IgD-negative memory B cell (primary cell): ENCODE data around the gene ABL1. TPM values are rescaled to one million over a fixed set of nuclear protein-coding genes. Genes with fewer than 3 reads are reported as not detected.
"Not testable (repeated sequence)": the region's sequence is repeated elsewhere in the genome, so short reads cannot be mapped to it uniquely, and the experiment has no call there.

ENCODE experiments used
- H3K27ac Mint-ChIP-seq, 3 donors: one replicate each; pipeline ENCODE4 v1.8.0; 2020 to 2022; ENCODE audit warnings: mild to moderate bottlenecking in 3 of 3, mixed read lengths in 3 of 3, moderate library complexity in 1 of 3
- H3K27me3 Mint-ChIP-seq: one replicate; pipeline ENCODE4 v1.8.0; 2021; ENCODE audit warnings: mixed read lengths
- H3K36me3 Mint-ChIP-seq: one replicate; pipeline ENCODE4 v1.8.0; 2020; ENCODE audit warnings: mild to moderate bottlenecking, mixed read lengths
- H3K4me1 Mint-ChIP-seq, 3 donors: one replicate each; pipeline ENCODE4 v1.8.0; 2020 to 2022; ENCODE audit warnings: mixed read lengths in 3 of 3, mild to moderate bottlenecking in 1 of 3
- H3K4me3 Mint-ChIP-seq, 4 donors: one replicate each; pipeline ENCODE4 v1.8.0; 2020 to 2022; ENCODE audit warnings: mild to moderate bottlenecking in 4 of 4, mixed read lengths in 4 of 4, moderate library complexity in 3 of 4
- H3K9me3 Mint-ChIP-seq, 3 donors: one replicate each; pipeline ENCODE4 v1.8.0; 2020 to 2021; ENCODE audit warnings: mixed read lengths in 3 of 3, mild to moderate bottlenecking in 1 of 3
- polyA plus RNA-seq: library from polyadenylated mRNA; unstranded; fragments of 300-500 nt; fragmentation: Illumina TruSeq; gene quantifications from one replicate; pipeline ENCODE4 v1.2.3, GENCODE V29; 2021

ABL1 gene
- polyA plus RNA-seq = 12.6 TPM

DNA sequence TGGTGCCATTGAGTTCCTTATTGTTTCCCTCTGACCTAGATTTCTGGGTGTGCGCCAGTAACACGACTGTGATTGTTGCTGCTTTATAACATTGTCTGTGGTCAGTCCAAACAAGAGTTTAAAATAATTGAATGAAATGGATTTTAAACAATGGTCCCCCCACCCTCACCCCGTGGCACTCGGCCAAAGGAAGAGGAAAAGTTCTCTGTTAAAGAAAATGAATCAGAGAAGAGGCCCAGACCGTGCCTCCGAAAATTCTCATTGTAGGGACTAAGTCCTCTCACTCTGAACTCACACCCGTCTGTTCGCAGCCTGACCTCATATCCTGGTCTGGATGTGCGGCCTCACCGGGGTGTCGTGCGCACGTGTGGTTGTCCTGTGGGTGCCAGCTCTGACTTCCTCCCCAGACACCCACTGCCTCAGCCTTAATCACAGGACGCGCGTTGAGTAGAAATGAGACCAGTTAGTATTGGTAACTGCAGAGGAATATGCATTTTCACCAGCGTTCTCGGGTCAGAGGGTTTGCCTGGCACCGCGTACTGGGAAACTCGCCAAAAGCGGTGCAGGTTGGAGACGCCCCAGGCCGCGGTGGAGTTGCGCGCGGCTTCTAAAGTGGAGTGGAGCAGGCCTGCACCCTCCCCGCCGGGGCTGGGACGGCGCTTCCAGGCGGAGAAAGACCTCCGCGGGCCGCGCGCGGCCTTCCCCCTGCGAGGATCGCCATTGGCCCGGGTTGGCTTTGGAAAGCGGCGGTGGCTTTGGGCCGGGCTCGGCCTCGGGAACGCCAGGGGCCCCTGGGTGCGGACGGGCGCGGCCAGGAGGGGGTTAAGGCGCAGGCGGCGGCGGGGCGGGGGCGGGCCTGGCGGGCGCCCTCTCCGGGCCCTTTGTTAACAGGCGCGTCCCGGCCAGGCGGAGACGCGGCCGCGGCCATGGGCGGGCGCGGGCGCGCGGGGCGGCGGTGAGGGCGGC is at the start of gene ABL1:
ABL1 (plus strand) TSS at position 884 of the 966 bp plus-strand sequence. CDS start 193 bp downstream, outside the sequence.
- H3K4me3 Mint-ChIP-seq = peak within 1 kb of the TSS; percentile 87 to 98 (median 93)
- peak within 1 kb of the TSS; percentile 39 to 96 (median 58) for H3K27ac Mint-ChIP-seq
- H3K27me3 Mint-ChIP-seq = no peaks in the 10 kb centered on the region
- H3K36me3 Mint-ChIP-seq = no peaks in the 10 kb centered on the region
- no peaks in the 10 kb centered on the region for H3K9me3 Mint-ChIP-seq
- H3K4me1 Mint-ChIP-seq = peaks cover 21 to 38% (median 37%) of the 10 kb centered on the region in 3 donors

GRCh38 chr9:130785940-130786508 is 49.0 kb upstream of the ABL1 start:
- Mint-ChIP-seq H3K27me3 (no peaks in the 10 kb centered on the region), H3K4me1 (peaks cover 0 to 10% (median 3%) of the 10 kb centered on the region in 3 donors), H3K9me3 (peaks cover 2 to 19% (median 4%) of the 10 kb centered on the region in 3 donors), H3K4me3 (no peak overlapping the region), H3K27ac (no peak overlapping the region), H3K36me3 (peaks cover 5% of the 10 kb centered on the region)

GRCh38 chr9:130786526-130786925 is 48.5 kb upstream of the ABL1 start:
- Mint-ChIP-seq H3K27me3 (no peaks in the 10 kb centered on the region), H3K36me3 (peaks cover 3% of the 10 kb centered on the region), H3K4me3 (no peak overlapping the region), H3K9me3 (peaks cover 2 to 19% (median 4%) of the 10 kb centered on the region in 3 donors), H3K4me1 (peaks cover 1 to 13% (median 5%) of the 10 kb centered on the region in 3 donors), H3K27ac (no peak overlapping the region)

DNA sequence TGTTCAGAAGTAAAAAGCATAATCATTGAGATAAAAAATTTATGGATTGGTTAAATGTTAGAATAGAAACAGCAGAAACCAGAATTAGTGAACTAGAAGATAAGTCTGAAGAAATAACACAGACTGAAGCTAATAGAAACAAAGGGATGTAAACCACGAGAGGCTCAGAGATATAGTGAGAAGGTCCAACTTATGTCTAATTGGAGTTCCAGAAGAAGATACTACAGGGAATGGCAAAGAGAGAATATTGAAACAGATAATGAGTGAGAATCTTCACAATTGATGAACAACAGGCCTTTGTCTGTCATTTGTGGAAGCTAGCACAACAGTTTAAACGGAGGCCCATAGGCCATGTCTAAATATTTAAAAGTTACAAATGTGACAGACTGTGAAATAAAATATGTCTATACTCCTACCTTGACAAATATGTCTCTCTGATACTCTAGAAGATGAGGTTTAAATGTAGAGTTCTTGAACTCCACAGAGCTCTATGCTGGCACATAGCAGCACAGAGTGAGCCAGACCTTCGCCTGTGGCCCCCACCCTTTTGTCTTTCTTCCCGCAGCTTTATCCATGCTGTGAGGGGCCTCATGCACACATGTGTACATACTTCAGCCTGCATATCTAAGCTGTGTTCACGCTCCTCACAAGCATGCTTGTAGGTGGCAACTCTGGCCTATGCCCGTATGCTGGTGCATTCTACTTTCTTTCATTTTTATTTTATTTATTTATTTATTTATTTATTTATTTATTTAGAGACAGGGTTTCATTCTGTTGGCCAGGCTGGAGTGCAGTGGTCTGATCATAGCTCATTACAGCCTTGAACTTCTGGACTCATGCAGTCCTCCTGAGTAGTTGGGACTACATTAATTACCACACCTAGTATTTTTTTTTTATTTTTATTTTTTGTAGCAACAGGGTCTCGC is 45.0 kb upstream of the ABL1 start:
- Mint-ChIP-seq H3K4me3 (no peak overlapping the region), H3K27me3 (no peaks in the 10 kb centered on the region), H3K4me1 (peaks cover 4 to 11% (median 6%) of the 10 kb centered on the region in 3 donors), H3K9me3 (peaks cover 2 to 19% (median 4%) of the 10 kb centered on the region in 3 donors), H3K36me3 (peaks cover 5% of the 10 kb centered on the region), H3K27ac (no peak overlapping the region)

DNA sequence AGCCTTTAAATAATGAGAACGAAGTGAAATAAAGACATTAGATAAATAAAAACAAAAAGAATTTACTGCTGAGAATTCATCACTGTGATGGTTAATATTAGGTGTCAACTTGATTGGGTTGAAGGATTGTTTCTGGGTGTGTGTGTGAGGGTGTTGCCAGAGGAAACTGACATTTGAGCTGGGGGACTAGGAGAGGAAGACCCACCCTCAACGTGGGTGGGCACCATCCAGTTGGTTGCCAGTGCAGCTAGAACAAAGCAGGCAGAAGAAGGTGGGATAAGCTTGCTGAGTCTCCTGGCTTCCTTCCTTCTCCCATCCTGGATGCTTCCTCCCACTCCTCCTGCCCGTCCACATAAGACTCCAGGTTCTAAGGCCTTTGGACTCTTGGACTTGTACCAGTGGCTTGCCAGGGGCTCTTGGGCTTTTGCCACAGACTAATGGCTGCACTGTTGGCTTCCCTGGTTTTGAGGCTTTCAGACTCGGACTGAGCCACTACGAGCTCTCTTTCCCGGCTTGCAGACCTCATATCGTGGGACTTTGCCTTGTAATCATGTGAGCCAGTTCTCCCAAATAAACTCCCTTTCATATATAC is 43.7 kb upstream of the ABL1 start:
- Mint-ChIP-seq H3K4me1 (peaks cover 4 to 9% (median 6%) of the 10 kb centered on the region in 3 donors), H3K27me3 (no peaks in the 10 kb centered on the region), H3K9me3 (peaks cover 2 to 19% (median 4%) of the 10 kb centered on the region in 3 donors), H3K4me3 (no peak overlapping the region), H3K27ac (no peak overlapping the region), H3K36me3 (peaks cover 5% of the 10 kb centered on the region)

DNA sequence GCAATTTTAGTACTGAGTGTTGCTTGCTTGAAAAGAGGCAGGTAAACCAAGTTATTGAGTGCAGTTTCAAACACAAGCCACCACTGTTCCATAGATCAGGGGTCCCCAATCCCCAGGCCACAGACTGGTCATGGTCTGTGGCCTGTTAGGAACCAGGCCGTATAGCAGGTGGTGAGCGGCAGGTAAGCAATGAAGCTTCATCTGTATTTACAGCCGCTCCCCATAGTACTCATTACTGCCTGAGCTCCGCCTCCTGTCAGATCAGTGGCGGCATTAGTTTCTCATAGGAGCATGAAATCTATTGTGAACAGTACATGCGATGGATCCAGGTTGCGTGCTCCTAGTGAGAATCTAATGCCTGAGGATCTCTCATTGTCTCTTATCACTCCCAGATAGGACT is 41.5 kb upstream of the ABL1 start:
- Mint-ChIP-seq H3K27me3 (no peaks in the 10 kb centered on the region), H3K4me1 (peaks cover 6 to 11% (median 11%) of the 10 kb centered on the region in 3 donors), H3K4me3 (no peak overlapping the region), H3K9me3 (peaks cover 2 to 14% (median 4%) of the 10 kb centered on the region in 3 donors), H3K36me3 (peaks cover 5% of the 10 kb centered on the region), H3K27ac (no peak overlapping the region)

DNA sequence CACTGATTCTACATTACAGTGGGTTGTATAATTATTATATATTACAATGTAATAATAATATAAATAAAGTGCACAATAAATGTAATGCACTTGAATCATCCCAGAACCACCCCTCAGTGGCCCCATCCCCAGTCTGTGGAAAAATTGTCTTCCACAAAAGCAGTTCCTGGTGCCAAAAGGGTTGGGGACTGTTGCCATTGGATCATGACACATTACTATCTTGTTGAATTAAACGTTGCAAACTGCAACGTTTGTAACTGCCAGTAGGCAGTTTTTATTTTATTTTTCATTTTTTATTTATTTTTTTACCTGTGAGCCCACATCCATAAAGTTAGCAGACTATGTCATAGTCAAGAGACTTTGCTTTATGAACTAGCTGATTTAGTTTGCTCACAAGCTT is 41.0 kb upstream of the ABL1 start:
- not testable (repeated sequence) for H3K36me3 Mint-ChIP-seq, H3K27ac Mint-ChIP-seq, H3K4me3 Mint-ChIP-seq, H3K27me3 Mint-ChIP-seq
- peaks cover 2 to 10% (median 4%) of the 10 kb centered on the region in 3 donors for H3K9me3 Mint-ChIP-seq
- H3K4me1 Mint-ChIP-seq = peaks cover 6 to 13% (median 11%) of the 10 kb centered on the region in 3 donors

GRCh38 chr9:130794423-130794822 is 40.6 kb upstream of the ABL1 start:
- H3K27me3 Mint-ChIP-seq, H3K36me3 Mint-ChIP-seq, H3K27ac Mint-ChIP-seq, H3K4me3 Mint-ChIP-seq, H3K9me3 Mint-ChIP-seq: not testable (repeated sequence)
- H3K4me1 Mint-ChIP-seq = peaks cover 6 to 15% (median 11%) of the 10 kb centered on the region in 3 donors

- Mint-ChIP-seq H3K4me3 (no peak overlapping the region), H3K4me1 (peaks cover 6 to 15% (median 11%) of the 10 kb centered on the region in 3 donors), H3K27ac (no peak overlapping the region), H3K9me3 (peaks cover 0 to 2% (median 0%) of the 10 kb centered on the region in 3 donors), H3K27me3 (no peaks in the 10 kb centered on the region), H3K36me3 (peaks cover 5% of the 10 kb centered on the region)
Measured at GRCh38 chr9:130794923-130795495, 40.0 kb upstream of the ABL1 start.

GRCh38 chr9:130803116-130803515 is 31.9 kb upstream of the ABL1 start:
- not testable (repeated sequence) for H3K4me3 Mint-ChIP-seq, H3K36me3 Mint-ChIP-seq, H3K27ac Mint-ChIP-seq, H3K9me3 Mint-ChIP-seq, H3K27me3 Mint-ChIP-seq
- peaks cover 22 to 27% (median 24%) of the 10 kb centered on the region in 3 donors for H3K4me1 Mint-ChIP-seq

- peaks cover 20 to 27% (median 20%) of the 10 kb centered on the region in 3 donors for H3K4me1 Mint-ChIP-seq
- peak overlapping the region in 1 of 4 donors; percentile 19 for H3K4me3 Mint-ChIP-seq
- peak overlapping the region in 2 of 3 donors; percentile 7 to 9 for H3K27ac Mint-ChIP-seq
- H3K36me3 Mint-ChIP-seq = no peaks in the 10 kb centered on the region
- no peaks in the 10 kb centered on the region for H3K9me3 Mint-ChIP-seq
- no peaks in the 10 kb centered on the region for H3K27me3 Mint-ChIP-seq
Measured at GRCh38 chr9:130805510-130806326, 29.3 kb upstream of the ABL1 start.

- H3K27ac Mint-ChIP-seq = no peak overlapping the region
- H3K9me3 Mint-ChIP-seq = no peaks in the 10 kb centered on the region
- H3K27me3 Mint-ChIP-seq = no peaks in the 10 kb centered on the region
- no peak overlapping the region for H3K4me3 Mint-ChIP-seq
- H3K36me3 Mint-ChIP-seq = no peaks in the 10 kb centered on the region
- H3K4me1 Mint-ChIP-seq = peaks cover 20 to 27% (median 23%) of the 10 kb centered on the region in 3 donors
Measured at GRCh38 chr9:130806327-130806716, 28.7 kb upstream of the ABL1 start.

DNA sequence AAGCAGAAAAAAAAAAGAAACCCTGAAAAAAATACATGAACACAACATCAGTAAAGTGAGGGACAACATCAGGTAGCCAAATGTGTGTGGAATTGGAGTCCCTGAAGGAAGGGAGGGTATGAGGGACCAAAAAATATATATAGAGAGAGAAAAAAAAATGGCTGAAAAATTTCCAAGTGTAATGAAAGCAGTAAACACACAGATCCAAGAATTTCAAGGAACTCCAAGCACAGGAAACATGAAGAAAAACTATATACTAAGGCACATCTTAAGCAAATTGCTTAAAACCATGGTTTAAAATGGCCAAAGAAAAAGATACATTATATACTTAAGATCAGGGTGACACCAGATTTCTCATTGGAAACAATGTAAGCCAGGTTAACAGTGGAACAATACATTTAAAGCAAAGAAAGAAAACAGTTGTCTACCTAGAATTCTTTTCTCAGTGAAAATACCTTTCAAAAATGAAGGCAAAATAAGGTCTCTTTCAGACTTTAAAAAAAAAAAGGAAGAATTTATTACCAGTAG is 24.4 kb upstream of the ABL1 start:
- Mint-ChIP-seq H3K27ac (no peak overlapping the region), H3K27me3 (no peaks in the 10 kb centered on the region), H3K4me3 (no peak overlapping the region), H3K4me1 (peaks cover 15 to 18% (median 17%) of the 10 kb centered on the region in 3 donors), H3K9me3 (no peaks in the 10 kb centered on the region), H3K36me3 (no peaks in the 10 kb centered on the region)
